NCI-H345 treated with DMSO at 0.1 percent for 48 hours (cell line): ENCODE results near the gene ZNF664.

Source experiments
- DNase-seq: peaks from one replicate; lab custom pipeline; 2025; ENCODE audit not compliant: unreplicated experiment; lab: John Stamatoyannopoulos, UW

The ZNF664 gene

GRCh38 chr12:124028555-124028925 is 55.5 kb downstream of the ZNF664 start:
- DNase-seq = no peak

DNA sequence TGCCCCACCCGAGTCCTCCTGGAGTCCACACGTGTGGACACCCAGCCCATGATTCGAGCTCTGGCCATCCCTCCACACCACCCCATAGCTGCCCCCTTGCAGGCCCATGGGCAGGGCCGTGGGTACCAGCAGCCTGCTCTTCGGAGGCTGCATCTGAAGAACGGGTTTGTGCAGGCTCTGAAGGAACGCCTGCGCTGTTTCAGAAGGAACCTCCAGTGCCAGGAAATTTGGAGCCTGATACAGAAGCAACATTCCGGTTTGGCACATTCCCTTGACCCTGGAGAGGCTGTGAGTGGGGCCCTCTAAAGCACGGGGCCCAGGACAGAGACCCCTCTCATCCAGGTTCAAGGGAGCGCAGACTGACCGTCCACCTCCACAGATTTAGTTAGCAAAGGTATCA is 57.0 kb downstream of the ZNF664 start:
- DNase-seq = no peak

- DNase-seq = no peak
These were observed 57.5 kb downstream of the ZNF664 start for GRCh38 chr12:124030510-124030909.

DNA sequence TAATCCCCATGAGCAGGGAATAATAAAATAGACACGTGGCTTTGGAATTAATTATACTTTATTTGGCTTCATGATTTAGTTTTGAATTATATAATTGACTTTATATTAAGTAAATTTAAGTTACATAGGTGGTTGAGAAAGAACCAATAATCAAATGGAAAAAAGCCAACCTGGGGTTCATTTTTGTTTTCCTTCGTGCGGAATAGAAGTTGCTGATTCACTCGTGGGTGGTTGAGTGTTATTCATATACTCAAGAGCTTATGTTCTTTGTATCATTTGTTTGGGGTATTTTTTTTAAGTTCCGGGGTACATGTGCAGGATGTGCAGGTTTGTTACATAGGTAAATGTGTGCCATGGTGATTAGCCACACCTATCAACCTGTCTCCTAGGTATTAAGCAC is 58.0 kb downstream of the ZNF664 start:
- DNase-seq = no peak

DNA sequence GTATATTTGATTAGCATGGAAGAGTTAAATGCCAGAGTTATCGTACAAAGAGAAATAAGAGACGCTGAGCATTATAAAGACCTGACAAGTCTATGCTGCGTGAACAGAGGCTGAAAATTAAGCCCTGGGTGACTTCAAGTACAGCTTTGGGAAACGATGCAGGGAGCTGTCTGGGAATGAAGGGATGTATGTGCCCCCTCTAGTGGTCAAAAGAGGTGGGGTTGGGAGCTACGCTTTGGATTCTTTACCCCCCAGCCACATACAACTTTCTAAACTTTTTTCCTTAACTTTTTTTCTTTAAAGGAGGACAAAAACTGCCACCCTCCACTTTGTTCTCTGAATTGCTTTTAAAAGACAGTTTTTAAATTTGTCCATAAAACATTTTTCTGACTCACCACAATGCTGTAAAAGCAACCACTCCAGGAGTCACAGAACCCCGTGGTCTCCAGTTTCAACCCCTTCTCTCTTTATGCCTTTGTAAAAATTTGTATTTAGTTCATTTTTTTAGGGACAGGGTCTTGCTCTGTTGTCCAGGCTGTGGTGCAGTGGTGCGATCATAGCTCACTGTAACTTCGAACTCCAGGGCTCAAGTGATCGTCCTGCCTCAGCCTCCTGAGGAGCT is 59.4 kb downstream of the ZNF664 start:
- DNase-seq = peak; percentile 22

GRCh38 chr12:124033859-124034258 is 60.8 kb downstream of the ZNF664 start:
- DNase-seq = no peak

DNA sequence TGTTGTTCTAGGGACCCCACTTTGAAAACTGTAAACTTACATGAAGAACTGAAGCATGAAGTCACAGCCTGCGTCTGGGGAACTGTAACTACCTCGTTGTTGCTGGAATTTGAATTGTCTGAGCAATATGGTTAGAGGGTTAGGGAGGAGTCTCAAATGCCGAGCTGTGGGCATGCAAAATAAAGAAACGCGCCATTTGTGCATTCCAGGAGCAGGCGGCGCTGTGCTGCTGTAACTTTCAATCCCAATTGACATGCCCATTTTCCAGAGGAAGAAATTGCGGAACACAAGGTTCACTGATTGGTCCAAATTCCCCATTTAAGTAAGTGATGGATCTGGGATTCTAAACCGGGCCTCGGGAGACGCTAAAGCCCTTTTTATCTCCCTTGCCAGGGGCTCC is 61.3 kb downstream of the ZNF664 start:
- no peak for DNase-seq

- DNase-seq = no peak
These were observed 62.1 kb downstream of the ZNF664 start for GRCh38 chr12:124035163-124035562.

DNA sequence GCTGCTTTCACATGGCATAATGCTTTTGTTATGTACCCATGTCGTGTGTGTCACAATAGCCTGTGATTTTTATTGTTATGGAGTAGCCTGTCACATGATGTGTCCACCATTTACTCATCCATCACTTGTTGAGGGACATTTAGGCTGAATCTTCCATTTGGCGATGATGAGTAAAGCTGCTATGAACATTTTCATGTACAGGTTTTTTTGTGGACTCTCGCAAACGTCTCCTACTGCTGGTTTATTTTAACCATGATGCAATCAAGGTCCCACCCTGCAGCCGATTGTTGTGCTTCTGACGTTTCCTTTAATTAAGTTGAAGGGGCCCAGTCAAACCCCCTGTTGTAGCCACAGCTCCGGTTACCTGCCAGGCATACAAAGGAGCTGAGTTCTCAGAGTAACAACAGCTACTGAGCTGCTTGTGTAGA is 63.2 kb downstream of the ZNF664 start:
- no peak for DNase-seq

GRCh38 chr12:124036657-124037109 is 63.7 kb downstream of the ZNF664 start:
- DNase-seq = peak; percentile 15

GRCh38 chr12:124037331-124037730 is 64.3 kb downstream of the ZNF664 start:
- DNase-seq = no peak

- DNase-seq = no peak
These were observed 66.3 kb downstream of the ZNF664 start for GRCh38 chr12:124039276-124039675.

GRCh38 chr12:124040291-124040690 is 67.3 kb downstream of the ZNF664 start:
- no peak for DNase-seq

DNA sequence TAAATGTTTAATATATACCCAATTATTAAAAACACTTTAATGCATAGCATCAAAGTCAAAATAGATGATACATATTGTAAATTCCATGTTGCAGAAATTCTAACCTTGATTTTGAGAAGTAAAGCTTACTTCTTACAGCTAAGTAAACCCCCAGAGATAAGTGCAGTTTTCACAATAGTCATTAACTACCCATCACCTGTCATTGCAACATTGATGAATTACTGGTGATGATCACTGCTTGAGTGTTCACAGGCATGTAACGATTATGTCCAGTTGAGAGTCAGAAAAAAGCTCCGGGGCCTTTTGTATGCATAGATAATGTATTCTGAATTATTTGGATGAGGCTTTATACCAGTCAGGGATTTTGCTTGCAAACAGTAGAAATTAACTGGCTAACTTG is 67.7 kb downstream of the ZNF664 start:
- no peak for DNase-seq

DNA sequence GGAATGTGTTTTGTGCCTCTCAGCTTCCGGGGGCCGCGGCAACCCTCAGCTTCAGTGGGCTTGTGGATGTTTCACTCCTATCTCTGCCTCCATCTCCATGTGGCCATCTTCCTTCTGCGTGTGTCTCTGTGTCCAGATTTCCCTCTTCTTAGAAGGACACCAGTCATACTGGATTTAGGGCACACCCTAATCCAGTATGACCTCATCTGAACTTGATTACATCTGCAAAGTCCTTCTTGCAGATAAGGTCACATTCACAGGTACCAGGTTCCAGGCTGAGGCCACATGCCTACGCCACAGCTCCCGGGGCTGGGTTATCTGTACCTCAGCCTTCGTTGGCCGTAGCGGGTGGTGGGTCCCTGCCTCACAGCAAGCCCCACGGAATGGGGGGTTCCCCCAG is 68.9 kb downstream of the ZNF664 start:
- no peak for DNase-seq

- DNase-seq = no peak
These were observed 71.0 kb downstream of the ZNF664 start for GRCh38 chr12:124044021-124044420.

- DNase-seq = no peak
These were observed 71.8 kb downstream of the ZNF664 start for GRCh38 chr12:124044809-124045321.

DNA sequence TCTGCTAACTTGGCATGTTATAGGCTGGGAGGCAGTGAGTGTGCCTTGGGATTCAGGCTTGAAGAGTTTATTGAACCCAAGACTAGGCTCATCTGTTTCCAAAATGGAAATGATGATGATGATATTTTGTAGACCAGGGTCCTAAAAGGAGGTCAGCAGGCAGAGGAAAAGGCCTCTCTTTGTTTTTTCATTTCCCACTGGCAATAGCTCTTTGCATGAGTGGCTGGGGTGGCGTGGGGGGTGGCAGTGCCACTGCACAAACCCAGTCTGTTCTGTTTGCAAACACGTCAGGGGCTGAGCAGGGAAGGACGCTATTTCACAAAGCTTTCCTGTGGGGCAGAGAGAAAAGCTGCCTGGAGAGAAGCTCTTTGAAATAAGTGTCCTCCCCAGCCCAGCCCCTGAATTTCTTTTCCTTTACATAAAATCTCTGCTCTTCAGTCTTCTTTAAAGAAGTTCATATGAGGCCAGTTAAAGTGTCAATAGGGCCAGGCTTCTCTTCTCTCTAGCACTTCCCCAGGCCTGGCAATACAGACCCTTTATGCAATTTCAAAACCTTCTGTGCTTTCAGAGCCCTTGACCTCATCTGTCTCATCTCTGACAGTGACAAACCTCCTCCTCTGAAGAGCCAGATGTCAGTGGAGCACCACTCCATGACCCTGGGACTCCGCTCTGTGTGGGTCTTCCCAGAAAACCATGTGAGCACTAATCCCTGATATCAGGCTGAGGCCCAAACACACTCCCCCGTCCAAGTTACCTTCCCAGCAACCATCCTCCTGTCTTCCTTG is 72.8 kb downstream of the ZNF664 start:
- DNase-seq = no peak

DNA sequence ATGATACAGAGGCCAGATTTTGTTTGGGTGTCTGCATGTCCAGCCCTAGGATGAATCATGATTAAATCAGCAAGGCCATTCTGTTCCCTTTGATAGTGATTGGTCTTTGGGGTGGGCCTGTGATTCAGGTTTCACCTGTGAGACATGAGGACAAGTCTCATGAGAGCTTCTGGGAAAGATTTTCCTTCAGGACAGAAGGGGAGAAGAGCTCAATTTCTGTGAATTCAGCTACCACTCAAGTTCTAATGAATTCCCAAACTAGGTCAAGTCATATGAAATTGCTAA is 73.4 kb downstream of the ZNF664 start:
- no peak for DNase-seq

- DNase-seq = no peak
These were observed 74.1 kb downstream of the ZNF664 start for GRCh38 chr12:124047045-124047566.

DNA sequence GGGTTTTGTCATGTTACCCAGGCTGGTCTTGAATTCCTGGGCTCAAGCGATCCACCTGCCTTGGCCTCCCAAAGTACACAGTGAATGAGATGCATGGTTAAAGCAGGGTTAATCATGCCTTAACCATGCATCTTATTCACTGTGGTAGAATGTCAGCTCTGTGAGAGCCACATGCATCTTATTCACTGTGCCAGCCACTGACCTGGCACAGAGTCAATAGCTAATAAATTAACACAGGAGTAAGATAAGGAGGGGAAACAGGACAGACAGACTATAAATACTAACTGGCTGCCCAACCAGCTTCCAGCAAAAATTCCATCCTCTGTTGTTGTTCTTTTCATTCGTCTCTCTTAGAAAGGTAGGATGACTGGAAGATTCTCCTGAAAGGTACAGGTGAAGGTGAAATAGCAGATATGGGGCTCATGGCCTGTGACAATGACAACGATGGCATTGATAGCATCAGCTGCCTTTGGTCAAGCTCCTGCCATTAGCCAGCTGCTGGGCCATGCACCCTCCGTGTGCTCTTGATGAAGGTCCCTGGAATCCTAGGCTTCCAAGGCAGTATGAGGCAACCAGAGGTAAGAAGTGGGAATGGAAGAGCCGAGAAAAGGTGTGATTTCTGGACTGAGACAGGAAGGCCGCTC is 76.6 kb downstream of the ZNF664 start:
- DNase-seq = no peak

DNA sequence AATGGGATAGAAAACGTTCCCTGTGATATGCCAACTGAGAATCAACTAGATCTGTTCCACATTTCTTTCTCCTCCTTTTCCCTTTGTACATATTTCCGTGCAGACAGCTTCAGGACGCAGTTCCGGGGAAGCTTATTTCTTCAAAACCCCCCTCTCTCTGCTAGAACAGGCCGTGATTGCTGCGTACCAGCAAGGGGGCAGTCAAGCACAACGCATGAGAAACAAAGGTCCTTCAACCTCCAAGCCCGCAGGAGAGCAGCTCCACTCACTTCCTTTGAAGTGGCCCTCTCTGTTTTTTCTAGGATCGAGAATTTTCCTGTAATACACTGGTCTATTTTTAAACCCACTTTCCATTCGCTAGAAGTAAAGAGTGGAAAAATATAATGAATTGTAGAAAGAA is 80.8 kb downstream of the ZNF664 start:
- DNase-seq = peak; percentile 21
